ENCODE results near the gene CNN3. TPM values are rescaled to one million over a fixed set of nuclear protein-coding genes. Genes with fewer than 3 reads are reported as not detected.
A peak's percentile ranks its signal among the peaks of the same experiment; 100 is the strongest.

CNN3 gene
- total and polyA plus RNA-seq, 2 of the 4 experiments (the other 2 are of a cell fraction) = 249 to 552 TPM

- Histone ChIP-seq H3K4me2 (ENCODE audit: low read depth, low read length) (peak overlapping the region; percentile 79), H2AFZ (replicated peaks; ENCODE audit: low read length, poor library complexity) (peak overlapping the region; percentile 58), H3K9me1 (ENCODE audit: insufficient read depth, low read length) (peaks cover 16% of the 10 kb centered on the region), H3K79me1 (ENCODE audit: low read depth in 1 of 2, low read length in 2 of 2) (no peaks in the 10 kb centered on the region), H2BK120ac (ENCODE audit: low read depth, low read length) (peak overlapping the region; percentile 82), H2BK15ac (ENCODE audit: low read depth, low read length) (peak overlapping the region; percentile 33; the same call in 1 of the 3 replicates), H3K9me3 (ENCODE audit: control insufficient read depth, insufficient read depth, low read length) (no peaks in the 10 kb centered on the region), H3K4ac (ENCODE audit: low read depth, low read length) (peak overlapping the region; percentile 80), H2BK5ac (ENCODE audit: low read depth, low read length, poor library complexity, severe bottlenecking) (peak overlapping the region; percentile 73), H3K27ac (ENCODE audit: insufficient read depth, low read length) (peak overlapping the region; percentile 89), H2AK5ac (ENCODE audit: low read depth, low read length) (0 out of 2 replicates have a peak overlapping the region, but pooled peaks have one; percentile 5), H3K27me3 (ENCODE audit: control insufficient read depth, insufficient read depth, low read length) (no peaks in the 10 kb centered on the region), H2AK9ac (replicated peaks; ENCODE audit: low read depth, low read length, poor library complexity) (no peak overlapping the region), H3K4me3 (ENCODE audit: insufficient read depth, low read depth, low read length) (no peak overlapping the region), H4K20me1 (ENCODE audit: insufficient read depth, low read length) (no peaks in the 10 kb centered on the region), H4K91ac (ENCODE audit: insufficient read depth, low read depth, low read length) (peak overlapping the region; percentile 55; the same call in 1 of the 2 replicates), H3K23ac (ENCODE audit: low read depth, low read length) (peak overlapping the region; percentile 44; the same call in 1 of the 2 replicates), H3K4me1 (ENCODE audit: control insufficient read depth, insufficient read depth, low read length) (peaks cover 8% of the 10 kb centered on the region), H3K9ac (ENCODE audit: low read depth, low read length) (peak overlapping the region; percentile 68), H4K8ac (ENCODE audit: low read depth in 2 of 2, low read length in 2 of 2) (peak overlapping the region; percentile 76 to 84), H2BK20ac (ENCODE audit: low read depth, low read length) (peak overlapping the region; percentile 57; the same call in 1 of the 2 replicates), H3K56ac (ENCODE audit: extremely low read depth, insufficient read depth, low read length) (no peak overlapping the region), H4K5ac (ENCODE audit: low read depth, low read length) (peak overlapping the region; percentile 23), H3K36me3 (ENCODE audit: control insufficient read depth, insufficient read depth, low read length) (no peaks in the 10 kb centered on the region), H3K14ac (replicated peaks; ENCODE audit: low read depth, low read length) (peak overlapping the region; percentile 75), H3K18ac (ENCODE audit: low read depth, low read length) (peak overlapping the region; percentile 95)
- TF ChIP-seq MAFK (IDR thresholded peaks at IDR 0.05; ENCODE audit: low read depth, low read length) = peak; percentile 50
- TF ChIP-seq, protein P1, sequence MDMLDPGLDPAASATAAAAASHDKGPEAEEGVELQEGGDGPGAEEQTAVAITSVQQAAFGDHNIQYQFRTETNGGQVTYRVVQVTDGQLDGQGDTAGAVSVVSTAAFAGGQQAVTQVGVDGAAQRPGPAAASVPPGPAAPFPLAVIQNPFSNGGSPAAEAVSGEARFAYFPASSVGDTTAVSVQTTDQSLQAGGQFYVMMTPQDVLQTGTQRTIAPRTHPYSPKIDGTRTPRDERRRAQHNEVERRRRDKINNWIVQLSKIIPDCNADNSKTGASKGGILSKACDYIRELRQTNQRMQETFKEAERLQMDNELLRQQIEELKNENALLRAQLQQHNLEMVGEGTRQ (IDR thresholded peaks at IDR 0.05; ENCODE audit: low read depth, low read length) = no peak
- no peak for DNase-seq
- ATAC-seq (ENCODE audit: low read depth) = peak; percentile 7; the same call in 1 of the 2 replicates
- in situ Hi-C loops (cut with MboI; ENCODE audit: low sequenced_read_pairs) = no loop called here
- POLR2A ChIA-PET (ENCODE audit: unreplicated experiment) = no interaction called here
- intact Hi-C loops (cut with micrococcal nuclease) = loop anchor here (2.0 kb wide), 1 partner anchor 30 kb away; no protein-coding TSS in a partner anchor
- no TSS peak for BruUV-seq (replicated peaks)
- no CpG with 5 or more reads among the region's 6 CpGs for WGBS, 2 experiments (ENCODE audit: extremely low coverage in 2 of 2, insufficient read length in 1 of 2)
- CTCF ChIA-PET = interaction anchor here (1.8 kb wide), 1 partner anchor 30 kb away, joined by 6 read pairs; no protein-coding TSS in a partner anchor
- dilution Hi-C loops (cut with HindIII; ENCODE audit: low sequenced_read_pairs, unreplicated experiment) = no loop called here
Observed at GRCh38 chr1:94884507-94884906, 42.4 kb downstream of the CNN3 start.

Measured in IMR-90 (cell line).